OCI-M2 (cell line): ENCODE measurements around the gene VPS36.
A peak's percentile ranks its signal among the peaks of the same experiment; 100 is the strongest.
"Not testable (repeated sequence)": the region's sequence is repeated elsewhere in the genome, so short reads cannot be mapped to it uniquely, and the experiment has no call there.

Experiments used
- DNase-seq: peaks from one replicate; lab custom pipeline; 2025; ENCODE audit not compliant: unreplicated experiment; lab: John Stamatoyannopoulos, UW

Gene VPS36, protein sequence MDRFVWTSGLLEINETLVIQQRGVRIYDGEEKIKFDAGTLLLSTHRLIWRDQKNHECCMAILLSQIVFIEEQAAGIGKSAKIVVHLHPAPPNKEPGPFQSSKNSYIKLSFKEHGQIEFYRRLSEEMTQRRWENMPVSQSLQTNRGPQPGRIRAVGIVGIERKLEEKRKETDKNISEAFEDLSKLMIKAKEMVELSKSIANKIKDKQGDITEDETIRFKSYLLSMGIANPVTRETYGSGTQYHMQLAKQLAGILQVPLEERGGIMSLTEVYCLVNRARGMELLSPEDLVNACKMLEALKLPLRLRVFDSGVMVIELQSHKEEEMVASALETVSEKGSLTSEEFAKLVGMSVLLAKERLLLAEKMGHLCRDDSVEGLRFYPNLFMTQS

GRCh38 chr13:52450012-52450792 is at the start of gene VPS36:
VPS36 (minus strand) TSS chr13:52450634; CDS start chr13:52450594, 40 bp downstream.
- peak; percentile 61 for DNase-seq

DNA sequence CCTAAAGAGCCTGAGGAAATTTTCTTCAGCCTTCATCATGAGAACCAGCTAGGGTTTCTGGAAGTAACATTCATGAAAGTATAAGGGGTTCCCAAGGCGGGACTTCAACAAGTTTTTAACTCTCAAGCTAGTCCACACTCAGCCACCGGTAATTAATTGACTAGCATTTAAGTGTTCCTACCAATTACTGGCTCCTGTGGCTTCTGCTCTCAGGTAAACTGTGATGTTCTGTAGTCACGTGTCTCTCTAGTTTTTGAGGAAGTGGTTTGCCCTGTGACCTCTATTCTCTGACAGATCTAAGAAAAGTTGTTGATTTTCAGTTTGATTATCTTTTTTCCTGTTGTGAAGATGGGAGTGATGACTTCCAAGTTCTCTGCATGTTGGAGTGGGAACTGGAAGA is 47.5 kb upstream of the VPS36 start:
- DNase-seq: not testable (repeated sequence)

GRCh38 chr13:52494241-52494640 is 43.8 kb upstream of the VPS36 start:
- not testable (repeated sequence) for DNase-seq

GRCh38 chr13:52491015-52491414 is 40.6 kb upstream of the VPS36 start:
- DNase-seq: not testable (repeated sequence)

GRCh38 chr13:52488763-52489162 is 38.3 kb upstream of the VPS36 start:
- DNase-seq: not testable (repeated sequence)

- DNase-seq: not testable (repeated sequence)
Measured at GRCh38 chr13:52487078-52487477, 36.6 kb upstream of the VPS36 start.

- DNase-seq: not testable (repeated sequence)
Measured at GRCh38 chr13:52480677-52481428, 30.4 kb upstream of the VPS36 start.

GRCh38 chr13:52468487-52468886 is 18.1 kb upstream of the VPS36 start:
- DNase-seq: not testable (repeated sequence)

DNA sequence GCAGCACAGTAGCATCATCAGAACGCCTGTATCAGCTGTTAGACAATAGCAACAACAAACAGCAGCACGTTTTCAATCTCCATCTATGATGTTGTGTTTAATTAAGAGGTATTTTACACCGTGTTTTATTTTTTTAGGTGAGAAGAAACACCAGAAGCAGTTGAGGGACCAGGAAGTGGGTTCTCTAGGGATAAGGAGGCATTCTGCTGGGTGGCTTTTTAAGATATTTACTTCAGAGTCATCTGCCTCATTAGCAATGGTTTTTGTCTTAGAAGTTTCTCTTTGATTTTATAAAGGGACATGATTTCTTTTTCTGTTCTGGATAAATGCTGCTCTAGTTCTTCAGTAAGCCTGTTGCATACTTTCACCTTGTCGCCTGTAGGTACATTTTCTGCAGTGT is 13.1 kb upstream of the VPS36 start:
- no peak for DNase-seq

- no peak for DNase-seq
Measured at GRCh38 chr13:52461265-52461664, 10.8 kb upstream of the VPS36 start.

DNA sequence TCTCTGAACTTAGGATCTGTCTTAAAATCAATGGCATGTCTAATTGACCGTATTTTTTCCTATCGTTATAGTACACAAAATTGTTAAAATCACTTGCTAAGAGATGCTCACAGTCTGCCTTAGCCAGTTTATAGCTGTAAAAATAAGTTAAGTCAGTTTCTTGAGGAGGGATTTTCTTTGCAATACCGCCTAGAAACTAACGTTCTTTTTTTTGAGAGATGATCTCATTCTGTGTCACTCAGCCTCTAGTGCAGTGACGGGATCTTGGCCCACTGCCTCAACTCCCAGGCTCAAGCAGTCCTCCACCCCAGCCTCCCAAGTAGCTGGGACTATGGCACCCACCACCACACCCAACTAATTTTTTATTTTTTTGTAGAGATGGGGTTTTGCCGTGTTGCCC is 9.2 kb upstream of the VPS36 start:
- DNase-seq: no peak

- no peak for DNase-seq
Measured at GRCh38 chr13:52455677-52456041, 5.2 kb upstream of the VPS36 start.

DNA sequence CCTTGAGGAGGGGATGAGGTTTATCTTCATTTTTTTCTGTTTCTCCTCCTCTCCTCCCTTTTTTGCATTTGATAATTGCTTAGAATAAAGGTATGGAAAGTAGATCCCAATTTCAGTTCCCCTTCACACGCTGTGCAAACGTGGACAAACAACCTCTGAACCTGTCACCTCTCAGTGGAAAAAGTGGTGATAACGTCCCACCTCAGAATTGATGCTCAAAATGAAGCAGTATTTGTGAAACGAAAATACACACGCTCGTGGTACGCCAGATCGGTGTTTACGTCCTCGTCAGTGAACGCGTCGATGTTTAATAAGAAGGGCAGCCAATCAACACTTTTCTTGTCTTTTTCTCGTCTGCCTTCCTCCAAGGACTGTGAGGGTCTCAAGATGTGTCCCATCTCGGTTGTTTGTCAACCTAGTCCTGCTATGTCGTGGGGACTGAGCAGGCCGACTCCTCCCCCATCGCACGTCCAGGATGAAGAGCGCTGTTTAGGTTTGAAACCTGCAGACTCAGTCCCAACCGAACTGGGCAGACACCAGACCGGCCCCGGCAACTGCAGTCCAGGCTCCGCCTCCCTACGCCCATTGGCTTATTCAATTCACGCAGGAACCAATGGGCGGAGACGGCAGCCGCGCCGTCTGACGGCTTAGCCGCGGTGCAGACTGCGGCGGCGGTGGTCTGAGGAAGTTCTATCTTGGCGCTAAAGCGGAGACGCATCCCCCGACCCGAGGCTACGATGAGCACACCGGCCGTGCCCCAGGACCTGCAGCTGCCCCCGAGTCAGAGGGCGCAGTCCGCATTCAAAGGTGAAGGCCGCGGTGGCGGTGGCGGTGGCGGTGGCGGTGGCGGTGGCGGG is 4.6 kb upstream of the VPS36 start, which contains the start of gene CKAP2:
CKAP2 (plus strand) TSS at position 659 of the 857 bp plus-strand sequence; CDS start at position 738, 79 bp downstream.
- peak; percentile 87 for DNase-seq

DNA sequence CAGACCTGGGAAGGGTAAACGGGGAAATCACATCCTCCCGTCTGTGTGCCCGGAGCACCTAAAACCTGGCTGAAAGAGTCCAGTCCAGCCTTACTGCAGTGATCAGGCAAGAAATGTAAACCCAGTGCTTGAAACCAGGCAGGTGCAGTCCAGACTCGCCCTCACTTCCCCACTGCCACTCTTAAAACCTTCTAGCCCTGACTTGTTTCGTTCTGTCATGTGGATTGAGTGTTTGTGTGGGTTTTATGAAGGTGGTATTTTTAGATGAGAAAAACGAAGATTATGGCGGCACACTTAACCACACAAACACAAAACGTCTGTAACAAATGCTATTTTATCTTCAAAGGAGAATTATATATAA is 4.0 kb upstream of the VPS36 start:
- no peak for DNase-seq

GRCh38 chr13:52452470-52452869 is 2.0 kb upstream of the VPS36 start:
- no peak for DNase-seq

GRCh38 chr13:52451135-52451804 is 836 bp upstream of the VPS36 start:
- no peak for DNase-seq

- DNase-seq: no peak
Measured at GRCh38 chr13:52450793-52451116, 321 bp upstream of the VPS36 start.

DNA sequence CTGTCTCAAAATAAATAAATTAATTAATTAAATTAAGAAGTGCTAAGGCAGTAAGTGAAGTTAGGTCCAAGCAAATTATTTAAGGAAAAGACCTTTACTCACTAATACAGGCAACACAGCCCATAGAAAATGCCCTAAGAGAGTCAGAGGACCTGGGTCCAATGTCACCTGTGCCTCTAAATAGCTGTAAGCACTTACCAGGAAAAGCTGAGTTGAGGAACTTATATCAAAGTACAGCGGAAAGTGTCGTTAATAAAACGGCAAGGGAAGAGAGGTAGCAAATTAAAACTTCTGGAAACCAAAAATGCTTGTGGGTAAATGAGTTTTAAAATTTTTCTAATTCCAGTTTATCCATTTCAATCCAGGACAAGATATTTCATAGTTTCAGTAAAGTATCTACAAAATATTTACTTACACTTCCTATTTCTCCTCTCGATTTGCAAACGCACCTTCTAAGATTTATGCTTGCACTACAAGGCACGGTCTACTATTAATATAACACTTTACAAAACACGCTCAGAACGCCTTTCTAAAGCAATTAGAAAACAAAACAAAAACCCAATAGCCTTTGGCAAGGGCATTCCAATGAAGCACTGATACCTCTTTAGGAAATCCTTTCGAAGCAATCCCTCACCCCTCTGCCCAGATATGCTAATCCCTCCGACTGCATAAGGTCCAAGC is 963 bp downstream of the VPS36 start:
- no peak for DNase-seq

GRCh38 chr13:52447815-52448552 is 2.5 kb downstream of the VPS36 start:
- DNase-seq: no peak
